Retina (tissue), 1 donor: ENCODE data around the gene OSTN.
"Not testable (repeated sequence)": the region's sequence is repeated elsewhere in the genome, so short reads cannot be mapped to it uniquely, and the experiment has no call there.

ENCODE experiments used
- DNase-seq: peaks from one replicate; pipeline ENCODE4 v3.0.0-alpha.2; 2016

Gene OSTN

GRCh38 chr3:191269289-191270085 lies 70.4 kb downstream of the OSTN start:
- no peak for DNase-seq

DNA sequence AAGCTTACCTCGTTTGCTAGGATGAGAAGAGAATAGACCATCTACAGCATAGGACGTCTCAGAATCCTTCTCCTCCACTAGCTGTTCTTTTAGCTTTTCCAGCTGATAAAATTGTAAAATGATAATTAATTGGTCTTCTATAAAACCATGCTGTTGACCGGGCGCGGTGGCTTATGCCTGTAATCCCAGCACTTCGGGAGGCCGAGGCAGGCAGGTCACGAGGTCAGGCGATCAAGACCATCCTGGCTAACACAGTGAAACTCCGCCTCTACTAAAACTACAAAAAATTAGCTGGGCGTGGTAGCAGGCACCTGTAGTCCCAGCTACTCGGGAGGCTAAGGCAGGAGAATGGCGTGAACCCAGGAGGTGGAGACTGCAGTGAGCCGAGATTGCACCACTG lies 76.2 kb downstream of the OSTN start:
- not testable (repeated sequence) for DNase-seq

DNA sequence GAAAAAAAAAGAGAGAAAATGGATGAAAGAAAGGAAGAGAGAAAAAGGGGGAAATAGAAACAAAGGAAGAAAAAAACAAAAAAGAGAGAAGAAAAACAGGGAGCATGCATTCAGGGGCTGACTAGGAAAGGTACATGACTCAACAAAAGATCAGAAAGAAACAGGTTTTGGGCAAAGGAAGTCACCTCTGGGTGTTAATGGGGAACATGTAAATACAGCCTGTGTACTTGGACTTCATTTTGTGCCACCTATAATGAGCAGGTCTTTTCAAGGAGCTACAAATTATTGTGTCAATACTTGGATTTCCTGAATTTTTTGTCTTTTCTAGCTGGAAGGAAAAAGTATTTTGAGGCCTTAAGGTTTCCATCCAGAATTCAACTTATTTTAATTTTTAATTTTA lies 76.7 kb downstream of the OSTN start:
- DNase-seq: no peak

- DNase-seq: no peak
Measured at GRCh38 chr3:191280111-191280510, 81.1 kb downstream of the OSTN start.

GRCh38 chr3:191280882-191281281 lies 81.8 kb downstream of the OSTN start:
- DNase-seq: no peak

DNA sequence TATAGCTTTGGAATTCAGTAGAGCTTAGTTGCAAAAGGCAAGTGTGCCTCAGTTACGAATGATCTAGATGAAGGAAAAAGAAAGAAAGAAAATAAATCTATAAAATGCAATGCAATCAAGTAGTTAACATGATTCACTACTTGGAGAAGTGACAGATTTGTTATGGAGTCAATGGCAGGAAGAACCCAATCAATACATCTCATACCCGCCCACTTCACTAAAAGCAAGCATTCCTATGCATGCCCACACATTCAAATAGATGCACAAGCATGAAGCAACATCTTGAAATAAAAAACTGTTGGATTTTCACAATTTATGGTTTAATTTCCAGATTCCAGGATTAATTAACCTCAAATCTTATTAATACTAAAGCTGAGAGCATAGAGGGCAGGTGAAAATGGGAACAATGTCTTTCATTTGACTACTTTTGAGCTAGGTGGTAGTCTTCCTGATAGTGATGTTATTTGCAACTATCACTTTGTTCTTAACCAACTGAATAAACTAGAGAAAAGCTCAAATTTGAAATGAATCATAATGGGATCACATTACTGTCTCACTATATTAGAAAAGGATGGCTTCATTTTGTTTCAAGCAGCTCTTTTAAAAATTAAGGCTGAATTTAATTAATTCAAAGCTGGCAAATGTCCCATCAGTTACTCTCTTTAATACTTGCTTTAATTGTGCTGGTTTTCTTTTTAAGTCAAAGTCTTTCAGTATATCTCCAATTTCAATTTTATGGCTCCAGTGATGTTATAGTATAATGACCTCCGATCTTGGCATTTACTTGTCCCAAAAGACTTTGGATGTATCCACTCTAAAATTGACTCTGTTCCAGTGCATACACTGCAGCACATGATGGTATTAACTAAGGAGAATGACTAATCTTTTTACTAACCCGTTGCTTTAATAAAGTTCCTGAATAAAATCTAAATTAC lies 83.5 kb downstream of the OSTN start:
- DNase-seq: no peak

DNA sequence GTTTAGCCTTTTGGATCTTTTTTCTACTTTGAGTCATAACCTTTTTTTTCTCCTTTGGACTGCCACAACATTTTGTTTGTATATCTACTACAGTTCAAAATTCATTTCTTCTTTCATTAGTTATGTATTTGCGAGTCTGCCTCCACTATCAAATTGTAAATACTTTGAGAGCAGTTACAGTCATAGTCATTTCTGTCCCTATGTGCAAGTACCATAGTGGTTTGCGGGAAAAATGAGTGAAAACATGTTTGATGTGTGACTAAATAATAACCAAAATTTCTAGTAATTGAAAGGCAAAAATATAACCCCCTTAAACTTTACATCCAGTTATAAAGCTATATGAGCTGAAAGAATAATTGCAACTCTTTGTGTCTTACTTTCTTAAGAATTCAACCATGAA lies 84.4 kb downstream of the OSTN start:
- no peak for DNase-seq

- no peak for DNase-seq
Measured at GRCh38 chr3:191290311-191291025, 91.4 kb downstream of the OSTN start.

DNA sequence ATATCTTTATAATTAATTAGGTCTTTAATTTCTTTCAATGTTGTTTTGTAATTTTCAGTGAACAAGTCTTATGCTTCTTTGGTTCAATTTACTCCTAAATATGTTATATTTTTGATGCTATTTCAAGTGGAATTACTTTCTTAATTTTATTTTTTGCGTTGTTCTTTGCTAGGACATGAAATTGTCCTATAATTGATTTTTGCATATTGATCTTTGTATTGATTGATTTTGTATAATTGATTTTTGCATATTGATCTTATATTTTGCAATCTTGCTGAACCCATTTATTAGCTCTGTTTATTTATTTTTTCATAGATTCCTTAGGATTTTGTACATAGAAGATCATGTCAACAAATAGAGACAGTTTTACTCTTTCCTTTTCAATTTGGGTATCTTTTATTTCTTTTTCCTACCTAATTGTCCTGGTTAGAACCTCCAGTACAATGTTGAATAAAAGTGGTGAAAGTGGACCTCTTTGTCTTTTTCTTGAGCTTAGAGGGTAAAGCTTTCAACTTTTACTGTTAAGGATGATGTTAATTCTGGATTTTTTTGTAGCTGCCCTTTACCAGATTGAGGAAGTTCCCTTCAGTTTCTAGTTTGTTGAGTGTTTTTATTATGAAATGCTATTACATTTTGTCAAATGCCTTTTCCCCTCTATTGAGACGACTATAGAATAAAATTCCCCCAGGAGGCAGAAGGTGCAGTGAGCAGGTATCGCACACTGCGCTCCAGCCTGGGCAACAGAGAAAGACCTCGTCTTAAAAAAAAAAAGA lies 93.4 kb downstream of the OSTN start:
- DNase-seq: no peak

DNA sequence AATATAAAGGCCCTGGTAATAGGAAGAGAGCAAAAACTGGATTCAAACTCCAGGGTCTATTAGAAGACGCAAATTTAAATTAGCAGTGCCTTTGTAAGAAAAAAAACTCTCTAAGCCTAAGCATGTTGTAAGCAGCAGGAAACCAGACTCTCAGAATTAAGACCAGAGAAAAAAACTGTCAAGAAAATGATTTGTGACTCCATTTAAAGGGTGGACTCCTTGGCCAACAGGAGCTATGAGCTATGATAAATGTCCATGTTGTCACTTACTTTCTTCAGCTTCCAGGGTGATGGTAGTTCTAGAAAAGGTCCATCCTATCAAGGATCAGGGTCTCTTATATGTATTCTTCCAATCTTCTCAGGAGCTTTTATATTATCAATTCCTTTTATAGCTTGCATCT lies 95.2 kb downstream of the OSTN start:
- DNase-seq: no peak

DNA sequence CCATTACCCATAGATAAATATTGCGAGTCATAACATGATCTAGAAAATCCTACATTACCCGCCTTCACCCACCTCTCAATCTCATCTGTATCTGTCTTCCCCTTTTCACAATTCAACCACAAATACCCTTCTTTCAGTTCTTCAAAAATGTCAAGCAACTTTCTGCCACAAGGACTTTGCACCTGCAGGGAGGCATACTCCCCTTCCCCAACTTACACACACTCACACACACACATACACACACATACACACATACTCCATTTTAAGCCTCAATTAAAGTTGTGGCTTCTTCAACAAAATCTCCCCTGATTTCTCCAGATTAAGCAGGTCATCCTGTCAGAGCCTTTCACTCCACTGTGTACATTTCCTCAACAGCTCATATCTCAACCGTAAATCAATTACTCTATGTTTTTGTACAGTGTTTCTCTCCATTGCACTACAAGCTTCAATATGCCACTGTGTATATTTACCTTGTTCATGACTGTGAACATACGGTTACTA lies 97.0 kb downstream of the OSTN start:
- no peak for DNase-seq

DNA sequence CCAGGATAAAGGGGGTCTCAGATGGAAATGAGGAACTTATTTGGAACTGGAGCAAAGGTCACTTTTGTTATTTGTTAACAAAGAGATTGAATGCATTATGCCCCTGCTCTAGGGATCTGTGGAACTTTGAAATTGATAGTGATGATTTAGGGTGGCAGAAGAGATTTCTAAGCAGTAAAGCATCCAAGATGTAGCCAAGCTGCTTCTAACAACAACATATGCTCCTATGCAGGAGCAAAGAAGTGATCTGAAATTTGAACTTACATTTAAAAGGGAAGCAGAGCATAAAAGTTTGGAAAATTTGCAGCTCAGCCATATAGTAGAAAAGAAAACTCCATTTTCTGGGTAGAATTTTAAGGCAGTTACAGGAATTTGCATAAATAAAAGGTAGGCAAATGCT lies 99.8 kb downstream of the OSTN start:
- DNase-seq: no peak

DNA sequence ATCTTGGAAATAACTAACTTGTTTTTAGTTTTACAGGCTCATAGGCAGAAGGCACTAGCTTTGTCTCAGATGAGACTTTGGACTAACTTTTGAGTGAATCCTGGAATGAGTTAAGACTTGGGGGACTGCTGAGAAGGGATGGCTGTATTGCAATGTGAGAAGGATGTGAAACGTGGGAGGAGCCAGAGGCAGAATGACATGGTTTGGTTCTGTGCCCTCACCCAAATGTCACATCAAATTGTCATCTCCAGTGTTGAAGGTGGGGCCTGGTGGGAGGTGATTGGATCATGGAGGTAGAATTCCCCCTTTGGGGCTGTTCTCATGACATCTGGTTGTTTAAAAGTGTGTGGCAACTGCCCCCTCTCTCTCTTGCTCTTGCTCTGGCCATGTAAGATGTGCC lies 101.4 kb downstream of the OSTN start:
- no peak for DNase-seq

- no peak for DNase-seq
Measured at GRCh38 chr3:191301017-191301416, 102.0 kb downstream of the OSTN start.

GRCh38 chr3:191301782-191302411 lies 102.9 kb downstream of the OSTN start:
- DNase-seq: no peak

GRCh38 chr3:191302451-191302850 lies 103.4 kb downstream of the OSTN start:
- no peak for DNase-seq

- no peak for DNase-seq
Measured at GRCh38 chr3:191303596-191303995, 104.6 kb downstream of the OSTN start.

DNA sequence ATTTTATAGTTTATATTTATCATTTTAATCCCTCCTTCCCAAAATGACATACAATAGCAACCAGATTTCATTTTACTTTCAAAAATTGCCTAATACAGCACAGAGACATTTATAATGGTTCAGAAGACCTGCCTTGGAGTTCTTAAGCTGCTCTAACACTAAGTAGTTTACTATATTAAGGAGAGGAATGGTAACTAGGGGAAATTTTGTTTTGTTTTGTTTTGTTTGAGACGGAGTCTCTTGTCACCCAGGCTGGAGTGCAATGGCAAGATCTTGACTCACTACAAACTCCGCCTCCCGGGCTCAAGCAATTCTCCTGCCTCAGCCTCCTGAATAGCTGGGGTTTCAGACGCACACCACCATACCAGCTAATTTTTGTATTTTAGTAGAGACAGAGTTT lies 107.4 kb downstream of the OSTN start:
- no peak for DNase-seq

GRCh38 chr3:191307341-191307740 lies 108.3 kb downstream of the OSTN start:
- DNase-seq: no peak

GRCh38 chr3:191313296-191313695 lies 114.3 kb downstream of the OSTN start:
- DNase-seq: no peak

DNA sequence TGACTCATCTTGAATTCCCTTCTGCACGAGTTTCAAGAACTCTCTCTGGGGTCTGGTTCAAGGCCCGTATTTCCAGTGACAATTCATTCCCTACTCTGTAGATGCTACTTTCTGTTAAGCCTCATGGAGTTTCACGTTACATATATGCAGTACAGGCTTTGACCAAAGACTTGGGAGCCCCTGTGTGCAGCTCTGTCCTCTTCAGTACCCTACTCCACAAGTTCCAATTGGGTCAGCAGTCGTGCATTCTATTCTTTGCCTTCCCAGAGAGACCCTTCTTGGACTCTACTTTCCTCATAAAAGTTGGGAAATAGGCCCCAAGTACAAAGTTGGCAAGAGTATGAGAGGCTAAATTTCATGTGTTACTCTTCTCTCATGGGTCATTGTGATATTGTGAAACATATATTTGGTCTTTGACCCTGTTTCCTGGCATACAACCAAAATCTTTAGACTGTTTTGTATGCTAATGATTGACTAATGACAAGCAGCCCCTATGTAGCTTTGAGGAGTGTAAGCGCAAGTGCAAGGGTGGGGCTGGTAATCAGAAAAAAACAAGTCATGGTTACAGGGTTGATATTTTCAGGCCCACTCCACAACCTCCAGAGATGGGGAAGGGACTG lies 115.2 kb downstream of the OSTN start:
- DNase-seq: no peak
